ENCODE data around the gene SCAF1.
A peak's percentile ranks its signal among the peaks of the same experiment; 100 is the strongest.

The SCAF1 gene

GRCh38 chr19:49688531-49689132, 46.6 kb downstream of the SCAF1 start:
- no peak for DNase-seq

GRCh38 chr19:49689133-49690078, 47.4 kb downstream of the SCAF1 start, which contains the start of gene ADM5:
Gene ADM5 (plus strand): TSS chr19:49689594. CDS start chr19:49689838, 244 bp downstream.
- peak; percentile 47 for DNase-seq

GRCh38 chr19:49690079-49690655, 48.2 kb downstream of the SCAF1 start:
- no peak for DNase-seq

GRCh38 chr19:49690656-49691242, 48.7 kb downstream of the SCAF1 start, which contains the start of gene CPT1C:
Gene CPT1C (plus strand): TSS chr19:49691116. CDS start chr19:49692253, 1,137 bp downstream.
- DNase-seq, result peak; percentile 94

GRCh38 chr19:49691243-49692146, 49.5 kb downstream of the SCAF1 start:
- DNase-seq, result peak; percentile 83

- no peak for DNase-seq
Observed at GRCh38 chr19:49692147-49692506, 50.1 kb downstream of the SCAF1 start.

- no peak for DNase-seq
Observed at GRCh38 chr19:49696115-49696514, 54.1 kb downstream of the SCAF1 start.

- DNase-seq, result no peak
Observed at GRCh38 chr19:49696865-49697264, 54.9 kb downstream of the SCAF1 start.

GRCh38 chr19:49699364-49699763, 57.4 kb downstream of the SCAF1 start:
- no peak for DNase-seq

GRCh38 chr19:49700563-49700962, 58.6 kb downstream of the SCAF1 start:
- DNase-seq, result no peak

GRCh38 chr19:49701271-49701786, 59.3 kb downstream of the SCAF1 start:
- DNase-seq, result no peak

- no peak for DNase-seq
Observed at GRCh38 chr19:49704888-49705642, 63.1 kb downstream of the SCAF1 start.

GRCh38 chr19:49705919-49706318, 63.9 kb downstream of the SCAF1 start:
- DNase-seq, result no peak

Measured in NCI-H2171 (cell line).